WTC11 (cell line): ENCODE measurements around the gene PLPPR4. TPM values are rescaled to one million over a fixed set of nuclear protein-coding genes. Genes with fewer than 3 reads are reported as not detected.

Experiments used
- ATAC-seq: fragments of 200-7000 bp; cut with Tn5 transposase; 2 replicates; pipeline ENCODE4 v1.10.0; 2021; ENCODE audit warnings: mild to moderate bottlenecking, moderate library complexity
- CTCF ChIA-PET: fragments of 300-600 bp; sonication (Branson Sonifier 250); formaldehyde crosslinking; loops from one replicate; lab custom pipeline; 2021; ENCODE audit warnings: antibody characterized with exemption; lab: Charles Lee
- POLR2A ChIA-PET: fragments of 350-600 bp; sonication (Branson Sonifier 250); formaldehyde crosslinking; loops from one replicate; lab custom pipeline; 2021; ENCODE audit warnings: antibody characterized with exemption; lab: Charles Lee
- DNase-seq: peaks from one replicate; pipeline ENCODE4 v3.0.0; 2021; ENCODE audit warnings: low spot score
- H3K27ac Mint-ChIP-seq: 2 replicates; pipeline ENCODE4 v1.8.0; 2021; ENCODE audit warnings: mixed read lengths
- H3K27me3 Mint-ChIP-seq: 2 replicates; pipeline ENCODE4 v1.8.0; 2021; ENCODE audit warnings: low read depth, mild to moderate bottlenecking, moderate library complexity, mixed read lengths
- H3K36me3 Mint-ChIP-seq: 2 replicates; pipeline ENCODE4 v1.8.0; 2021; ENCODE audit warnings: mixed read lengths
- H3K4me1 Mint-ChIP-seq: 2 replicates; pipeline ENCODE4 v1.8.0; 2022; ENCODE audit warnings: mixed read lengths
- H3K4me3 Mint-ChIP-seq: 2 replicates; pipeline ENCODE4 v1.8.0; 2021; ENCODE audit warnings: mild to moderate bottlenecking, moderate library complexity, mixed read lengths
- H3K9me3 Mint-ChIP-seq: 2 replicates; pipeline ENCODE4 v1.8.0; 2021; ENCODE audit warnings: mixed read lengths
- ARID4B ChIP-seq: sonication (generic); formaldehyde crosslinking; IDR thresholded peaks from 2 replicates; pipeline ENCODE4 v1.8.0; 2023; ENCODE audit warnings: missing genetic modification reagents, mild to moderate bottlenecking, borderline replicate concordance
- ATF1 ChIP-seq: sonication (generic); formaldehyde crosslinking; IDR thresholded peaks from 2 replicates; pipeline ENCODE4 v1.8.1; 2023; ENCODE audit warnings: mild to moderate bottlenecking, moderate library complexity, missing genetic modification reagents
- ETV6 ChIP-seq: sonication (generic); formaldehyde crosslinking; IDR thresholded peaks from 2 replicates; pipeline ENCODE4 v1.8.1; 2022; ENCODE audit warnings: mild to moderate bottlenecking, missing genetic modification reagents
- HMGXB4 ChIP-seq: sonication (generic); formaldehyde crosslinking; IDR thresholded peaks from 2 replicates; pipeline ENCODE4 v1.8.1; 2023; ENCODE audit warnings: mild to moderate bottlenecking, moderate library complexity, missing genetic modification reagents
- KAT7 ChIP-seq: sonication (generic); formaldehyde crosslinking; IDR thresholded peaks from 2 replicates; pipeline ENCODE4 v1.8.1; 2023; ENCODE audit warnings: missing genetic modification reagents, mild to moderate bottlenecking, borderline replicate concordance
- SP1 ChIP-seq: sonication (generic); formaldehyde crosslinking; conservative IDR thresholded peaks from 2 replicates; pipeline ENCODE4 v1.8.1; 2022; ENCODE audit warnings: missing genetic modification reagents
- STAT6 ChIP-seq: sonication (generic); formaldehyde crosslinking; conservative IDR thresholded peaks from 2 replicates; pipeline ENCODE4 v1.8.1; 2023; ENCODE audit warnings: mild to moderate bottlenecking, low read depth, missing genetic modification reagents, moderate library complexity
- TCF7 ChIP-seq: sonication (generic); formaldehyde crosslinking; IDR thresholded peaks from 2 replicates; pipeline ENCODE4 v1.8.0; 2022; ENCODE audit warnings: mild to moderate bottlenecking, low read depth, missing genetic modification reagents, moderate library complexity
- USF1 ChIP-seq: sonication (generic); formaldehyde crosslinking; IDR thresholded peaks from 2 replicates; pipeline ENCODE4 v1.8.0; 2022; ENCODE audit warnings: mild to moderate bottlenecking, missing genetic modification reagents
- ZNF425 ChIP-seq: fragments of 250-450 bp; sonication (Bioruptor Pico); conservative IDR thresholded peaks from 2 replicates; pipeline ENCODE4 v1.9.0; 2021; ENCODE audit warnings: mild to moderate bottlenecking
- ZNF532 ChIP-seq: fragments of 250-450 bp; sonication (Bioruptor Pico); IDR thresholded peaks from 2 replicates; pipeline ENCODE4 v1.9.0; 2021; ENCODE audit warnings: mild to moderate bottlenecking, borderline replicate concordance
- total RNA-seq: library from RNA; stranded (reverse); gene quantifications from 3 replicates; pipeline ENCODE4 v1.2.3, GENCODE V29; 2021

PLPPR4 gene
- total RNA-seq, 1 experiment from 2014 or later: 1.3 TPM

GRCh38 chr1:99246152-99246551 lies 18.1 kb upstream of the PLPPR4 start (continued):
- TF ChIP-seq ZNF425: no peak
- TF ChIP-seq, all 79 proteins: peak for 0

- ATAC-seq (no peak), DNase-seq (no peak)
- POLR2A ChIA-PET: no interaction called here
- H3K27ac Mint-ChIP-seq: no peak overlapping the region
- no peaks in the 10 kb centered on the region for H3K4me1 Mint-ChIP-seq
- peaks cover 18% of the 10 kb centered on the region for H3K9me3 Mint-ChIP-seq
- H3K36me3 Mint-ChIP-seq: peaks cover 8% of the 10 kb centered on the region
- H3K27me3 Mint-ChIP-seq: no peaks in the 10 kb centered on the region
- CTCF ChIA-PET: no interaction called here
- TF ChIP-seq ETV6 (no peak), KAT7 (no peak), ZNF532 (CRISPR knock-in tag) (no peak), HMGXB4 (no peak)
- no peak overlapping the region for H3K4me3 Mint-ChIP-seq
Observed at GRCh38 chr1:99247199-99247598, 17.1 kb upstream of the PLPPR4 start.

- Mint-ChIP-seq H3K27me3 (no peaks in the 10 kb centered on the region), H3K36me3 (peaks cover 3% of the 10 kb centered on the region; the same call in 1 of the 2 replicates), H3K4me3 (no peak overlapping the region), H3K4me1 (peaks cover 12% of the 10 kb centered on the region), H3K27ac (no peak overlapping the region), H3K9me3 (peaks cover 9% of the 10 kb centered on the region)
- ChIA-PET CTCF (no interaction called here), POLR2A (no interaction called here)
- ATAC-seq (0 out of 2 replicates have a peak, but pooled peaks have one; percentile 55), DNase-seq (no peak)
- TF ChIP-seq KAT7: no peak
- TF ChIP-seq STAT6 (CRISPR knock-in tag): no peak
- TF ChIP-seq ARID4B (CRISPR knock-in tag): no peak
- TF ChIP-seq USF1: no peak
- TF ChIP-seq SP1 (CRISPR knock-in tag): no peak
- no peak for TF ChIP-seq TCF7 (CRISPR knock-in tag)
- TF ChIP-seq ATF1 (CRISPR knock-in tag): no peak
- no peak for TF ChIP-seq ZNF532 (CRISPR knock-in tag)
Observed at GRCh38 chr1:99250728-99251127, 13.6 kb upstream of the PLPPR4 start.
